SK-N-SH (cell line): ENCODE data around the gene ACKR3. TPM values are rescaled to one million over a fixed set of nuclear protein-coding genes. Genes with fewer than 3 reads are reported as not detected.

Experiments used
- CTCF ChIA-PET: fragments of 300-600, 350-600 bp; formaldehyde crosslinking; extraction: SDS; loops from one replicate; lab custom pipeline; 2021; lab: Yijun Ruan, JAX
- POLR2A ChIA-PET: fragments of 350-600 bp; sonication (Branson Sonifier 250); formaldehyde crosslinking; extraction: SDS; loops from one replicate; lab custom pipeline; 2020; ENCODE audit warnings: antibody characterized with exemption, inconsistent platforms; lab: Yijun Ruan, JAX
- DNase-seq: peaks from one replicate; pipeline ENCODE4 v3.0.0; 2012
- H2AFZ ChIP-seq: fragments of 200-600 bp; sonication (generic); 2 replicates; pipeline ENCODE4 v1.8.1; 2016; ENCODE audit warnings: antibody characterized with exemption, mild to moderate bottlenecking, low read depth
- H3F3A ChIP-seq: fragments of 200-600 bp; sonication (generic); replicated peaks from 2 replicates; pipeline ENCODE3; 2016; ENCODE audit warnings: antibody characterized with exemption, mild to moderate bottlenecking; ENCODE audit not compliant: insufficient read depth
- H3K27ac ChIP-seq, 2 experiments: fragments of 200-500 bp in 1 of 2; fragments of 200-600 bp in 1 of 2; sonication (Bioruptor generic) in 1 of 2; sonication (generic), shearing (Covaris generic) in 1 of 2; 2 replicates each; pipeline versions ENCODE4 v1.5.1 to v1.6.1; 2014 to 2016; ENCODE audit warnings: low read depth in 2 of 2, inconsistent platforms in 1 of 2, low read length in 1 of 2, mild to moderate bottlenecking in 1 of 2, mixed read lengths in 1 of 2
- H3K27me3 ChIP-seq: fragments of 200-600 bp; sonication (generic), shearing (Covaris generic); 2 replicates; pipeline ENCODE4 v1.6.1; 2016; ENCODE audit warnings: mixed run types; ENCODE audit not compliant: insufficient read depth
- H3K36me3 ChIP-seq, 2 experiments: fragments of 200-500 bp in 1 of 2; fragments of 200-600 bp in 1 of 2; sonication (Bioruptor generic) in 1 of 2; sonication (generic) in 1 of 2; replicated peaks in 1 of 2; 2 replicates each; pipeline versions ENCODE3 to v1.5.1; 2014 to 2016; ENCODE audit warnings: low read length in 1 of 2, mild to moderate bottlenecking in 1 of 2; ENCODE audit not compliant: insufficient read depth in 2 of 2, control insufficient read depth in 1 of 2
- H3K4me1 ChIP-seq, 2 experiments: fragments of 200-500 bp in 1 of 2; fragments of 200-600 bp in 1 of 2; sonication (Bioruptor generic) in 1 of 2; sonication (generic), shearing (Covaris generic) in 1 of 2; 2 replicates each; pipeline versions ENCODE4 v1.5.1 to v1.6.1; 2014 to 2016; ENCODE audit warnings: low read depth in 1 of 2, low read length in 1 of 2, mixed run types in 1 of 2; ENCODE audit not compliant: insufficient read depth in 2 of 2, control insufficient read depth in 1 of 2
- H3K4me2 ChIP-seq: fragments of 200-600 bp; sonication (generic), shearing (Covaris generic); 2 replicates; pipeline ENCODE4 v1.6.1; 2017; ENCODE audit warnings: mixed run types
- H3K4me3 ChIP-seq, 2 experiments: fragments of 200-500 bp in 1 of 2; fragments of 200-600 bp in 1 of 2; sonication (Bioruptor generic) in 1 of 2; sonication (generic), shearing (Covaris generic) in 1 of 2; 2 replicates each; pipeline versions ENCODE4 v1.5.1 to v1.8.1; 2014 to 2016; ENCODE audit warnings: low read depth in 2 of 2, inconsistent platforms in 1 of 2, low read length in 1 of 2, mild to moderate bottlenecking in 1 of 2, mixed read lengths in 1 of 2, moderate library complexity in 1 of 2
- H3K79me2 ChIP-seq: fragments of 200-600 bp; sonication (generic); 2 replicates; pipeline ENCODE4 v1.8.1; 2017; ENCODE audit warnings: mild to moderate bottlenecking; ENCODE audit not compliant: insufficient read depth
- H3K9ac ChIP-seq: fragments of 200-600 bp; sonication (generic); 2 replicates; pipeline ENCODE4 v1.6.1; 2017; ENCODE audit warnings: mixed run types
- H3K9me2 ChIP-seq: fragments of 200-600 bp; sonication (generic); 2 replicates; pipeline ENCODE4 v1.6.1; 2017; ENCODE audit warnings: mixed run types
- H3K9me3 ChIP-seq: fragments of 200-600 bp; sonication (generic); 2 replicates; pipeline ENCODE4 v1.6.1; 2017; ENCODE audit warnings: mixed run types, mild to moderate bottlenecking, moderate library complexity
- H4K20me1 ChIP-seq: fragments of 200-600 bp; sonication (generic); 2 replicates; pipeline ENCODE4 v1.6.1; 2017; ENCODE audit warnings: mild to moderate bottlenecking, mixed run types; ENCODE audit not compliant: insufficient read depth
- CHD2 ChIP-seq: fragments of 150-350 bp; IDR thresholded peaks from 2 replicates; pipeline ENCODE4 v1.6.1; 2018; ENCODE audit warnings: low read length; ENCODE audit not compliant: partially characterized antibody
- EP300 ChIP-seq, 2 experiments: IDR thresholded peaks; 2 replicates each; pipeline versions ENCODE4 v1.4.0 to v1.6.1; 2012; ENCODE audit warnings: borderline replicate concordance in 1 of 2, low read depth in 1 of 2, low read length in 1 of 2
- EZH2phosphoT487 ChIP-seq: fragments of 200-600 bp; sonication (generic); IDR thresholded peaks from 2 replicates; pipeline ENCODE4 v1.6.1; 2017; ENCODE audit warnings: low read depth, mixed run types, mild to moderate bottlenecking, antibody characterized with exemption, moderate library complexity, borderline replicate concordance
- FOXM1 ChIP-seq: IDR thresholded peaks from 2 replicates; pipeline ENCODE4 v1.4.0; 2012; ENCODE audit warnings: low read depth, mild to moderate bottlenecking
- GABPA ChIP-seq: IDR thresholded peaks from 2 replicates; pipeline ENCODE4 v1.4.0; 2012; ENCODE audit warnings: low read depth, mild to moderate bottlenecking
- GATA2 ChIP-seq: sonication (generic); formaldehyde crosslinking; IDR thresholded peaks from 2 replicates; pipeline ENCODE4 v1.5.0; 2020; ENCODE audit warnings: mild to moderate bottlenecking, missing genetic modification reagents
- POLR2AphosphoS5 ChIP-seq: IDR thresholded peaks from 2 replicates; pipeline ENCODE4 v1.6.1; 2012; ENCODE audit warnings: low read depth, low read length
- RAD21 ChIP-seq: IDR thresholded peaks from 2 replicates; pipeline ENCODE4 v1.6.1; 2012; ENCODE audit warnings: mild to moderate bottlenecking, low read length
- RFX5 ChIP-seq: IDR thresholded peaks from 2 replicates; pipeline ENCODE4 v1.6.1; 2012; ENCODE audit warnings: mild to moderate bottlenecking, improper control_type of control experiment, low read length
- RXRA ChIP-seq: IDR thresholded peaks from 2 replicates; pipeline ENCODE4 v1.4.0; 2012; ENCODE audit warnings: low read depth, mild to moderate bottlenecking, borderline replicate concordance
- SMC3 ChIP-seq: IDR thresholded peaks from 2 replicates; pipeline ENCODE4 v1.6.1; 2012; ENCODE audit warnings: low read depth, low read length, improper control_type of control experiment
- TCF12 ChIP-seq: IDR thresholded peaks from 2 replicates; pipeline ENCODE4 v1.4.0; 2012
- WGBS: methylation state at CpG from one replicate; pipeline ENCODE4 v1.1.6; 2017; ENCODE audit warnings: low lambda C conversion rate; 5-methylcytosine and 5-hydroxymethylcytosine counted together
- polyA plus RNA-seq, 3 experiments: library from polyadenylated mRNA; depleted of rRNA; stranded (reverse); fragments of >200 nt; gene quantifications; 2 replicates each; pipeline ENCODE4 v1.2.3, GENCODE V29; 2012
- TF ChIP-seq, protein P1 (sequence below): fragments of 200-600 bp; sonication (generic); IDR thresholded peaks from 2 replicates; pipeline ENCODE4 v1.6.1; 2017; ENCODE audit warnings: antibody characterized with exemption, mild to moderate bottlenecking, moderate library complexity
- TF ChIP-seq, protein P2 (sequence below): IDR thresholded peaks from 2 replicates; pipeline ENCODE4 v1.4.0; 2012; ENCODE audit warnings: low read depth
- TF ChIP-seq, protein P3 (sequence below): fragments of 150-350 bp; IDR thresholded peaks from 2 replicates; pipeline ENCODE4 v1.6.1; 2017; ENCODE audit warnings: antibody characterized with exemption, low read length, low read depth, borderline replicate concordance

The ACKR3 gene
- not detected in 2 replicates for polyA plus RNA-seq (2012; rRNA removed)
- polyA plus RNA-seq (2012; cell fraction: cytosol; rRNA removed), result 0.05 and 0.08 TPM in 2 replicates
- 0.08 and 0.23 TPM in 2 replicates for polyA plus RNA-seq (2012; cell fraction: nucleus; rRNA removed)

DNA sequence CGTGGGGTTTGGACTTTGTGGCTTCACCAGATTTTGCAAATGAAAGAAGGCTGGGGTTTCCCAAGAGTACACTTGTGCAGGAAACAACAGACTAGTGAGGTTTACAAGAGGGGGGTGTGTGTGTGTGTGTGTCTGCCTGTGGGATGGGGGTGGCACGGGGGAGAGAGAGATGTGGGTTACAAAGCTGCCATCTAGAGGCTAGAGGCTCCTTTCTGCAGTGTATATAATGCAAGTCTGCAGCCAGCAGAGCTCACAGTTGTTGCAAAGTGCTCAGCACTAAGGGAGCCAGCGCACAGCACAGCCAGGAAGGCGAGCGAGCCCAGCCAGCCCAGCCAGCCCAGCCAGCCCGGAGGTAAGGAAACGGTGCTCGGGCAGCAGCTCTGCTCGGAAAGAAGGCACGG lies at the start of gene ACKR3:
Gene ACKR3, plus strand, starts transcription at position 253 of the 401 bp plus-strand sequence. CDS start 10,641 bp downstream, outside the sequence.
- H3K9me2 ChIP-seq, result no peaks in the 10 kb centered on the region
- H4K20me1 ChIP-seq, result no peaks in the 10 kb centered on the region
- H2AFZ ChIP-seq, result no peak within 1 kb of the TSS
- ChIA-PET POLR2A (no interaction called here), CTCF (interaction anchor here (0.6 to 1.4 kb wide), 5 partner anchors 16 to 90 kb away, joined by 3 to 4 read pairs (median 3); no protein-coding TSS in a partner anchor)
- no peaks in the 10 kb centered on the region for H3K9me3 ChIP-seq
- no peak within 1 kb of the TSS for H3K27ac ChIP-seq
- H3K4me2 ChIP-seq, result 0 out of 2 replicates have a peak within 1 kb of the TSS, but pooled peaks have one; percentile 19
- 2% methylated on average over 6 of the region's 10 CpGs for WGBS
- no peaks in the 10 kb centered on the region for H3K36me3 ChIP-seq
- H3K4me1 ChIP-seq, result no peaks in the 10 kb centered on the region; a peak in 1 of 4 replicates
- DNase-seq, result peak; percentile 65
- H3K9ac ChIP-seq, result no peak within 1 kb of the TSS
- H3K27me3 ChIP-seq, result peaks cover 53% of the 10 kb centered on the region
- no peak within 1 kb of the TSS for H3K4me3 ChIP-seq
- no peaks in the 10 kb centered on the region for H3K79me2 ChIP-seq
- no peaks in the 10 kb centered on the region for H3F3A ChIP-seq
- no peak for TF ChIP-seq GABPA
- peak; percentile 25; the same call in 1 of the 2 replicates for TF ChIP-seq RAD21
- TF ChIP-seq, protein P1, sequence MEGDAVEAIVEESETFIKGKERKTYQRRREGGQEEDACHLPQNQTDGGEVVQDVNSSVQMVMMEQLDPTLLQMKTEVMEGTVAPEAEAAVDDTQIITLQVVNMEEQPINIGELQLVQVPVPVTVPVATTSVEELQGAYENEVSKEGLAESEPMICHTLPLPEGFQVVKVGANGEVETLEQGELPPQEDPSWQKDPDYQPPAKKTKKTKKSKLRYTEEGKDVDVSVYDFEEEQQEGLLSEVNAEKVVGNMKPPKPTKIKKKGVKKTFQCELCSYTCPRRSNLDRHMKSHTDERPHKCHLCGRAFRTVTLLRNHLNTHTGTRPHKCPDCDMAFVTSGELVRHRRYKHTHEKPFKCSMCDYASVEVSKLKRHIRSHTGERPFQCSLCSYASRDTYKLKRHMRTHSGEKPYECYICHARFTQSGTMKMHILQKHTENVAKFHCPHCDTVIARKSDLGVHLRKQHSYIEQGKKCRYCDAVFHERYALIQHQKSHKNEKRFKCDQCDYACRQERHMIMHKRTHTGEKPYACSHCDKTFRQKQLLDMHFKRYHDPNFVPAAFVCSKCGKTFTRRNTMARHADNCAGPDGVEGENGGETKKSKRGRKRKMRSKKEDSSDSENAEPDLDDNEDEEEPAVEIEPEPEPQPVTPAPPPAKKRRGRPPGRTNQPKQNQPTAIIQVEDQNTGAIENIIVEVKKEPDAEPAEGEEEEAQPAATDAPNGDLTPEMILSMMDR, result 0 out of 2 replicates have a peak, but pooled peaks have one; percentile 18
- TF ChIP-seq TCF12, result no peak

DNA sequence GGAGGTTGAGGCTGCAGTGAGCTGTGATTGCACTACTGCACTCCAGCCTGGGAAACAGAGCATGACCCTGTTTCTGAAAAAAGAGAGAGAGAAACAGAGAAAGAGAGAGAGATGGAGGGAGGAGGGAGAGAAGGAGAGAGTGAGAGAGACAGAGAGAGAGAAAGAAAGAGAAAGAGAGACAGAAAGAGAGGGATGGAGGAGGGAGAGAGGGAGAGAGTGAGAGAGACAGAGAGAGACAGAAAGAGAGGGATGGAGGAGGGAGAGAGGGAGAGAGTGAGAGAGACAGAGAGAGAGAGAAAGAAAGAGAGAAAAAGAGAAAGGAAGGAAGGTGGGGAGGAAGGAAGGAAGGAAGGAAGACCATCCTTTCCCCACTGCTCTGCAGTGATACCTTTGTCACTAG lies 48.1 kb upstream of the ACKR3 start:
- DNase-seq, result no peak

More for the DNA sequence above, 48.1 kb upstream of the ACKR3 start:
- Histone ChIP-seq H3K9me2 (no peaks in the 10 kb centered on the region), H3K4me1 (no peaks in the 10 kb centered on the region), H3K4me2 (no peak overlapping the region), H4K20me1 (no peaks in the 10 kb centered on the region), H3K9ac (no peak overlapping the region), H3K9me3 (no peaks in the 10 kb centered on the region), H3K36me3 (no peaks in the 10 kb centered on the region), H2AFZ (no peak overlapping the region), H3K27me3 (peaks cover 5% of the 10 kb centered on the region), H3K27ac (no peak overlapping the region), H3K79me2 (no peaks in the 10 kb centered on the region), H3F3A (no peaks in the 10 kb centered on the region), H3K4me3 (no peak overlapping the region)
- ChIA-PET POLR2A (no interaction called here), CTCF (interaction anchor here (1.6 kb wide), 1 partner anchor 9 kb away, joined by 9 read pairs; no protein-coding TSS in a partner anchor)
- TF ChIP-seq EP300 (IDR thresholded peaks at IDR 0.05; ENCODE audit: borderline replicate concordance in 1 of 2, low read depth in 1 of 2, low read length in 1 of 2) (no peak), RFX5 (no peak), GABPA (no peak), EZH2phosphoT487 (no peak), RXRA (no peak), POLR2AphosphoS5 (no peak), SMC3 (no peak), GATA2 (CRISPR knock-in tag) (no peak), FOXM1 (no peak), CHD2 (no peak)
- TF ChIP-seq, protein P2, sequence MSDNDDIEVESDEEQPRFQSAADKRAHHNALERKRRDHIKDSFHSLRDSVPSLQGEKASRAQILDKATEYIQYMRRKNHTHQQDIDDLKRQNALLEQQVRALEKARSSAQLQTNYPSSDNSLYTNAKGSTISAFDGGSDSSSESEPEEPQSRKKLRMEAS, result no peak
- TF ChIP-seq, protein P3, sequence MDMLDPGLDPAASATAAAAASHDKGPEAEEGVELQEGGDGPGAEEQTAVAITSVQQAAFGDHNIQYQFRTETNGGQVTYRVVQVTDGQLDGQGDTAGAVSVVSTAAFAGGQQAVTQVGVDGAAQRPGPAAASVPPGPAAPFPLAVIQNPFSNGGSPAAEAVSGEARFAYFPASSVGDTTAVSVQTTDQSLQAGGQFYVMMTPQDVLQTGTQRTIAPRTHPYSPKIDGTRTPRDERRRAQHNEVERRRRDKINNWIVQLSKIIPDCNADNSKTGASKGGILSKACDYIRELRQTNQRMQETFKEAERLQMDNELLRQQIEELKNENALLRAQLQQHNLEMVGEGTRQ, result no peak
- TF ChIP-seq, protein P1, result no peak
